ENCODE results near the gene ZNF665.
"Not testable (repeated sequence)": the region's sequence is repeated elsewhere in the genome, so short reads cannot be mapped to it uniquely, and the experiment has no call there.

The ZNF665 gene

DNA sequence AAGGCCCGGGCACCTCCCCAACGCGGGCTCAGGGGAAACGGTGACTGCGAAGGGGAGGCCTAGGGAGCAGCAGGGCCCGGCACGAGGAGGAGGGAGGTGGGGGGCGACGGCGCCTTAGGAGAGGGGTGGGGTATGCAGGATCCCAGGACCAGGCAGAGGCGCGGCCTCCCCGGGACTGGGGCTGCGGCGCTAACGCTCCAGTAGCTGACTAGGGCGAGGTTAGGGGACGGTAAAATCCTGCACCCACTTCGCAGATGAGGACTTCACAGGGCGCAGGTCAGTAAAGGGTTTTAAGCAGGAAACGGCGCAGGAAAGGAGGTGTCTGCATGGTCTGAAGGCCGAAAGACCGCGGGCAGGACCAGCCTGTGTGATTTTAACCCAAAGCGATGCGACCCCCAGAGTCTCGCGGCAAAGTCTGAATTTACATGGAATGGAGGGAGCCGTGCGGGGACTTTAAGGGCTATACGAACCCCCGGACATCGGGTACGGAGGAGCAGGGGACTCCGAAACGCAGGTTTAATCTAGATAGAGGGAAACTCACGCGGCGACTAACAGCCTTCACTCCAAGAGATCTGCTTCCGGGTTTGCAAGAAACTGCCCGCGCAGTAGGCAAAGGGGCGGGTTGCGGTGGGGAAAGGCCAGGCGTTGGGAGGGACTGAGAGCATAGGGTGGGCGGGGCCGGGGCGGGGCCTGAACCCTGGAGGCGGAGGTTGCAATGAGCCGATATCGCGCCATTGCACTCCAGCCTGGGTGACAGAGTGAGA is at the start of gene ZNF665:
ZNF665 (minus strand) TSS at position 588 of the 764 bp plus-strand sequence. CDS start 10,460 bp downstream, outside the sequence.
- DNase-seq (ENCODE audit: low spot score): peak; percentile 79

DNA sequence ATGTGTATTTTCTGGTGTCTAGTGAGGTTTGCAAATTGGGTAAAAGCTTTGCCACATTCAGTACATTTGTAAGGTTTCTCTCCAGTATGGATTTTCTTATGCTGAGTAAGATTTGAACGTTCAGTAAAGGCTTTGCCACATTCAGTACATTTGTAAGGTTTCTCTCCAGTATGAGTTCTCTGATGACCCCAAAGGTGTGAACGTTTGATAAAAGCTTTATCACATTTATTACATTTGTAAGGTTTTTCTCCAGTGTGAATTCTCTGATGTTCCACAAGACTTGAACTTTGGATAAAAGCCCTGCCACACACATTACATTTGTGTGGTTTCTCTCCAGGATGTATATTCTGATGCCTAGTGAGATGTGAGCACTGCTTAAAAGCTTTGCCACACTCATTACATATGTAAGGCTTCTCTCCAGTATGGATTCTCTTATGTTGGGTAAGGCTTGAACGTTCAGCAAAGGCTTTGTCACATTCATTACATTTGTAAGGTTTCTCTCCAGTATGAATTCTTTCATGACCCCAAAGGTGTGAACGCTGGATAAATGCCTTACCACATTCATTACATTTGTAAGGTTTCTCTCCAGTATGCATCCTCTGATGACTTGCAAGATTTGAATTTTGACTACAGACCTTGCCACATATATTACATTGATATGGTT is 44.1 kb upstream of the ZNF665 start:
- DNase-seq (ENCODE audit: low spot score): no peak

DNA sequence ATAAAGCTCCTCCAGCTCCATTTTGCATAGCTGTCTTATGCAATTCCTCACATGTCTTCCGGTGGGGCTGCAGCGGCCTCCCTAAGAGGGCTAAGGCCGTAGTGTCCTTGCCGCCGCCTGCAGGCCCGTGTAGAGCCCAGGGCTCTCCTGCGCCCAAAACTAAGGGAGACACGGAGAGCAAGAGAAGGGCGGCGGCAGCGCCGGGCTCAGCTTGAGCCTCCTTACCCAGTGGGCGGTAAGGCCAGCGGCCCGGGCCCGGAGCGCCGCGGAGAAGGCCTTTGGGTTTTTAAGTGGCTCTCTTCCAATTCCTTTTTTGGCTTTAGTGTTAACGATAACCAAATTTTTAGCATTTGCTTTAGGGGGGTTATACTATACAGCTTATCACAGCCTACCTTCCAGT is 31.4 kb upstream of the ZNF665 start:
- no peak for DNase-seq (ENCODE audit: low spot score)

DNA sequence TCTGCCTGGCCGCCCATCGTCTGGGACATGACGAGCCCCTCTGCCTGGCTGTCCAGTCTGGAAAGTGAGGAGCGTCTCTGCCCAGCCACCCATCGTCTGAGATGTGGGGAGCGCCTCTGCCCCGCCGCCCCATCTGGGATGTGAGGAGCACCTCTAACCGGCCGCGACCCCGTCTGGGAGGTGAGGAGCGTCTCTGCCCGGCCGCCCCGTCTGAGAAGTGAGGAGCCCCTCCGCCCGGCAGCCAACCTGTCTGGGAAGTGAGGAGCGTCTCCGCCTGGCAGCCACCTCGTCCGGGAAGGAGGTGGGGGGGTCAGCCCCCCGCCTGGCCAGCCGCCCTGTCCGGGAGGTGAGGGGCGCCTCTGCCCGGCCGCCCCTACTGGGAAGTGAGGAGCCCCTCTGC is 29.6 kb upstream of the ZNF665 start:
- not testable (repeated sequence) for DNase-seq (ENCODE audit: low spot score)

DNA sequence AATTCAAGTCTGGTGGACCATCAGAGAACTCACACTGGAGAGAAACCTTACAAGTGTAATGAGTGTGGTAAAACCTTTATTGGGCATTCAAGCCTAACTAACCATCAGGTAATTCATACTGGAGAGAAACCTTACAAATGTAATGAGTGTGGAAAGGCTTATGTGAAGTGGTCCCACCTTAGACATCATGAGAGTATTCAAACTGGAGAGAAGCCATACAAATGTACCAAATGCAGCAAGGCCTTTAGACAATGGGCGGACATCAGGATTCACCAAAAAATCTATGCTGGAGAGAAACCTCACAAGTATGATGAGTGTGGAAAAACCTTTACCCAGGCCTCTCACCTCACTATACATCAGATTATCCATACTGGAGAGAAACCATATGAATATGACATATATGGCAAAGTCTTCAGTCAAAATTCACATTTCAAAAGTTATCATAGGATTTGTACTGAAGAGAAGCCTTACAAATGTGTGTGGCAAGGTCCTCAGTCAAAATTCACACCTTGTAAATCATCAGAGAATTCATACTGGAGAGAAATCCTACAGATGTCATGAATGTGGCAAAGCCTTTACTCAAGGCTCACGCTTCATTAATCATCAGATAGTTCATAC is 19.7 kb upstream of the ZNF665 start:
- DNase-seq (ENCODE audit: low spot score): no peak

DNA sequence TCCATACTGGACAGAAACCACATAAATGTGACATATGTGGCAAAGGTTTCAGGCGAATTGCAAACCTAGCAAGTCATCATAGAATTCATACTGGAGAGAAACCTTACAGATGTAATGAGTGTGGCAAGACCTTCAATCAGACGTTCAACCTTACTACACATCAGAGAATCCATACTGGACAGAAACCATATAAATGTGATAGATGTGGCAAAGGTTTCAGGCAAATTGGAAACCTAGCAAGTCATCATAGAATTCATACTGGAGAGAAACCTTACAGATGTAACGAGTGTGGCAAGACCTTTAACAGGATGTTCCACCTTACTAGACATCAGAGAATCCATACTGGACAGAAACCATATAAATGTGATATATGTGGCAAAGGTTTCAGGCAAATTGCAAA is 18.4 kb upstream of the ZNF665 start:
- DNase-seq (ENCODE audit: low spot score): not testable (repeated sequence)

DNA sequence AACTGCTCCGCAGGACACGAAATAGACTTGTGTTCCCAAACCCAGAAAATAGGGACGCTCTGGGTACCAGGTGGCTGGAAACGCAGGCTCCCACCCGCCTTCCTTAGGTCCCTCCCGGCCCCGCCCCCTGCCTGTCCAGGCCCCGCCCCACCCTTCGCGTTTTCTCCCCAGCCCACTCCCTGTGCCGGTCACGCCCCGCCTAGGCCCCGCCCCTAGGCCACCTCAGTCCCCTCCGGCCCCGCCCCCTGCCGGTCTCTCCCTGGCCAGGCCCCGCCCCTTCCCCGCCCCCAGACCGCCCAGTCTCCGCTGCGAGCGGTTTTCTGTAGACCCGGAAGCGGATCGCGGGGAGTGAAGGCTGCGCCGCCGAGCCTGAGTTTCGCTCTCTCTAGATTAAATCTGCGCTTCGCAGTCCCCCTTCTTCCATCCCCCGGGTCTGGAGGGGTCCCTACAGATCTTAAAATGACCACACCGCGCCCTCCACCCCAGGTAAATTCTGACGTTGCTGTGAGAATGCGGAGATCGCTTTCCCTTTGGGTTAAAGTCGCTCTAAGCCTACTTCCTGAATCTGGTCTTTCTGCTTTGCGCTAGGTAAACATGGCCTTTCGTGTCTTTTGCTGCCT is 3.7 kb upstream of the ZNF665 start:
- DNase-seq (ENCODE audit: low spot score): peak; percentile 95

DNA sequence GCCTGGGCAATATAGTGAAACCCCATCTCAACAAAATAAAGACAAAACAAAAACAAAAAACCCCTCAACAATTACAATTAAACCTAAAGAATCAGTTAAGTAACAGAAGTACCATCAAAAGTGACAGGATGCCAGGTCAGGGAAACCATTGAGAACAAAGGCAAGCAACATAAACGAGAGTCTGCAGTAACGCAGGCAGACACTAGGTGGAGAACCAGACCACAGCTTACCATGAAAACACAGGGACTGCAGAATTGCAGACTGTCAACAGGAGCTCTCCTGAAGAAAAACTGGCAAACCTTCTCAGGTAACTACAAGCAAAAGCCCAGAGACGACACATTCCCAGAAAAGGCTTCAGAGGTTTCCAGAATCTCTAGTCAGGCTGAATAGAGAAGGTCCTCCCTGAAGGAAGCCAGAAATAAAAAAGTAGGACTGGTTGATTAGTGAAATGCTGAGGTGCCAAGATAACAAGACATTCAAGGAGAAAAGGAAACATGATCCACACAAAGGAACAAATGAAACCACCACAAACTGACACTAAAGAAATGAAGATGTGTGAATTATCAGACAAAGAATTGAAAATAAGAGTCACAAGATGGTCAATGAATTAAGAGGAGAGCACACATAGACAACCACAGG is 2.2 kb upstream of the ZNF665 start:
- DNase-seq (ENCODE audit: low spot score): peak; percentile 83

DNA sequence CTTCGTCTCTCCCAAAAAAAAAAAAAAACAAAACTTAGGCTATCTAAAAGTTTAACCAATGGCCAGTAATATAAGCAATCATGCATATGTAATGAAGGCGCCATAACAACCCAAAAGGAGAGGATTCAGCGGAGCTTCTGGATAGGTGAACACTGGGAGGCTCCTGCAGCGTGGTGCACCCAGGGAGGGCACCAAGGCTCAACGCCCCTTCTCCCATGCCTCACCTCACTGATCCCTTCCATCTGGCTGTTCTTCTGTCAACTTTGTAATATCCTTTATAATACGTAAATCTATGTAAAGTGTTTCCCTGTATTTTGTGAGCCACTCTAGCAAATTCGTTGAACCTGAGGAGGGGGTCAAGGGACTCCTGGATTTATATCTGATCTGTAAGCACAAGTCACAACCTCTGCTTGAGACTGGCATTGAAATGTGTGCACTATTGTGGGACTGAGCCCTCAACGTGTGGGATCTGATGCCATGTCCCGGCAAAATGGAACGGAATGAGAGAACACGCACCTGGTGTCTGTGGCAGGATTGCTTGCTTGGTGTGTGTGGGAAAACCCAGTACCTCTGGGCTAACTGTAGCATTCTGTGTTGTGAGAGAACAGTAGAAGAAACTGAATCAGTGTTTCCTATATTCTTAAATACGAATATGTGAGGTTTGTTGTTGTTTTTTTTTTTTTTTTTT is 521 bp upstream of the ZNF665 start:
- no peak for DNase-seq (ENCODE audit: low spot score)

DNA sequence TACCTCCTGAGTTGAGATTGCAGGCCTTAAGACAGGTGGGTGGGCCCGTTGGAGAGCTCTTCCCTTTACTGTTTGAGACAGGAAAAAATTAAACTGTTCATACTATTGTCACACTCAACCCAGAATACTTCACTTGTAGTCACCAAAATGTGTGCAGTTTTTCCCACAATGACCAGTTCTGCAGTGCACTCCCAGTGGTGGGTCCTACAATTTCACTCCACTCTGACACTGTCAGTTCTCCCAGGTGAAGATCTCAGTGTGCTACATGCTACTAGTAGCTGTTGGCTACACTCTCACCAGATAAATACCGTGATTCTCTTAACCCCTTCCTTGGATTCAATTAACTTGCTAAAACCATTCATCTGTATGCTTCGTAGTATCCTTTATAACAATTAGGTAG is 2.9 kb downstream of the ZNF665 start:
- no peak for DNase-seq (ENCODE audit: low spot score)

DNA sequence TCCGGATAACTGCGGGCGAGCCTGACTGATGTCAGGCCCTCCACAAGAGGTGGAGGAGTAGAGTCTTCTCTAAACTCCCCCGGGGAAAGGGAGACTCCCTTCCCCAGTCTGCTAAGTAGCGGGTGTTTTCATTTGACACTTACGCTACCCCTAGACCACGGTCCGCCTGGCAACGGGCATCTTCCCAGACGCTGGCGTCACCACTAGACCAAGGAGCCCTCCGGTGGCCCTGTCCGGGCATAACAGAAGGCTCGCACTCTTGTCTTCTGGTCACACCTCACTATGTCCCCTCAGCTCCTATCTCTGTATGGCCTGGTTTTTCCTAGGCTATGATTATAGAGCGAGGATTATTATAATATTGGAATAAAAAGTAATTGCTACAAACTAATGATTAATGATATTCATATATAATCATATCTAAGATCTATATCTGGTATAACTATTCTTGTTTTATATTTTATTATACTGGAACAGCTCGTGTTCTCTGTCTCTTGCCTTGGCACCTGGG is 3.4 kb downstream of the ZNF665 start:
- DNase-seq (ENCODE audit: low spot score): not testable (repeated sequence)

DNA sequence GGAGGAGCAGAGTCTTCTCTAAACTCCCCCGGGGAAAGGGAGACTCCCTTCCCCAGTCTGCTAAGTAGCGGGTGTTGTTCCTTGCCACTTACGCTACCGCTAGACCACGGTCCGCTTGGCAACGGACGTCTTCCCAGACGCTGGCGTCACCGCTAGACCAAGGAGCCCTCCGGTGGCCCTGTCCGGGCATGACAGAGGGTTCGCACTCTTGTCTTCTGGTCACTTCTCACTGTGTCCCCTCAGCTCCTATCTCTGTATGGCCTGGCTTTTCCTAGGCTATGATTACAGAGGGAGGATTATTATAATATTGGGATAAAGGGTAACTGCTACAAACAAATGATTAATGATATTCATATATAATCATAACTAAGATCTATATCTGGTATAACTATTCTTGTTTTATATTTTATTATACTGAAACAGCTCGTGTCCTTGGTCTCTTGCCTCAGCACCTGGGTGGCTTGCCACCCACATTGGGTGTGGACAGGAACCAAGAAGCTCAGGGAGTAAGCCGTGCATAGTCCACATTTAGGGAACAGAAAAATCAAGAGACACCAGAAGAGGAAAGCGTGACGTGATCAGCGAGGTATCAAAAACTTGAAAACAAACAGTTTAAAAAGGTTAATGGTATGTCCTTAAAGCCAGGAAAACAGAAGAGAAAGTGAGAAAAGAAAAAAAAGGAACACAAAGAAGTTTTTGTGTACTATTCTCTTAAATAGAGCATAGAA is 7.8 kb downstream of the ZNF665 start:
- not testable (repeated sequence) for DNase-seq (ENCODE audit: low spot score)

DNA sequence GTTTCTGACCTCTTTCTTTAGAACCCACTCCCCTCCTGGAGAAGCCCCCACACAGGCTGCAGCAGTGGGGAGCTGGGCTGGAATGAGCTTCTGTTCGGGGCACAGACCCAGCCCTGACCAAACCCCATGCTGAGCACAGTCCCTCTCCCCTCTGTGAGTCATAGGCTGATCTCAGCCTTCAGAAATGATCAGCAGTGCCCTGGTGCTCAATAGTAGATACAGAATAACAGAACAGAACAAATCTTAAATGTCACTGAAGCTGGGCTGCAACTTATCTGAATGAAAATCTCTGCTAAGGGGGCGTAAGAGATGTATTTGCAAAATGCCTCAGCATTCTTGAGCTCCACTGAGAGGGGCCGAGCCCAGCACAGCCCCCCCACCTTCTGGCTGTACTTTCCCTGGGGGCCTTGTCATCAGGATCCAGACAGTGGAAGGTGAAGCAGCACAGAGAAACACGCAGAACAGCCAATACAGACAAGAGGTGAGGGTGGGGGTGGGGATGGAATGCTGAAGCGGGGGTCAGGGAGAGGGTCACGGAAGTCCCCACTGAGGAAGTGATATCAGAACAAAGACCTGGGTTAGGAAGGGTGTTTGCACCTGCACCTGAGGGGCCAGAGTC is 9.9 kb downstream of the ZNF665 start:
- no peak for DNase-seq (ENCODE audit: low spot score)

DNA sequence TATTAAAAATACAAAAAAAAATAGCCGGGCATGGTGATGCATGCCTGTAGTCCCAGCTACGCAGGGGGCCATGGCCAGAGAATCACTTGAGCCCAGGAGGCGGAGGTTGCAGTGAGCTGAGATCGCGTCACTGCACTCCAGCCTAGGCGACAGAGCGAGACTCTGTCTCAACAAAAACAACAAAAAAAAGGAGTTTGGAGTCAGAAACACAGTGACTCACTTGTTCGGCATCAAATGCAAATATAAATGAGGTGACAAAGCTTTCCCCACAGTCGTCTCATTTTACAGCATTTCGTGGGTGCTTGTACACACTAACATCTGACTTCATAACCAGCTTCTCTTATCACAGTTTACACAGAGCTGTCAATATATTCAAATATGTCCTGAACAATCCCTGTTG is 11.0 kb downstream of the ZNF665 start:
- DNase-seq (ENCODE audit: low spot score): no peak

DNA sequence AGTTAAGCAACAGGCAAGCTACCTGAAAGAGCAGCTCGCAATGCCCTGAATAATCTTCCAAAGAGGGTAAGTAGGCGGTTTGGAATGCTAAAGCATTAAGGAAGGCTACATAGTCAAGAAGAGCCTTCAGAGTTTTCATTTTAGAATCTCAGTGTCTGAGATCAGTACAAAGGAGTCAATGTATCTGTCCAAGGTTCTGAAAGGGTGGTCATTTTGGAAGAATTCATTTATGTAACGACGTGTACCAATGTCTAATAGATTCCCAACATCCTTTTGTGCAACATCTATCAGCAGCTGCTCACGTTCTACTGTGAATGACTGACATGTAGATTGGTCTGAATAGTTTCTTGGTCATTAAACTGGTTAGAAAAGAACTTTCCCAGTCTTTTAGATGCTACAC is 15.2 kb downstream of the ZNF665 start:
- DNase-seq (ENCODE audit: low spot score): no peak

DNA sequence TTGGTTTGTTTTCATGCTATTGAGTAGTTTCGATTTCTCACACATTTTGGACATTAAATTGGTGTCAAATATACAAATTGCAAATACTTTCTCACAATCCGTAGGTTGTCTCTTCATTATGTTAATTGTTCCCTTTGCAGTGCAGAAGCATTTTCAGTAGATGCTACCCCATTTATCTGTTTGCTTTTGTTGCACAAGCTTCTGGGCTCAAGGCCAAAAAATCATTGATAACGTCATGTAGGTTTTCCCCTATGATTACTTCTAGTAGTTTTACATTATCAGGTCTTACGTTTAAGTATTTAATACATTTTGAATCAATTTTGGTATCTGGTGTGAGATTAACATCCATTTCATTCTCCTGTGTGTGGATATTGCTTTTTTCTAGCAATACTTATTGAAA is 20.3 kb downstream of the ZNF665 start:
- no peak for DNase-seq (ENCODE audit: low spot score)

DNA sequence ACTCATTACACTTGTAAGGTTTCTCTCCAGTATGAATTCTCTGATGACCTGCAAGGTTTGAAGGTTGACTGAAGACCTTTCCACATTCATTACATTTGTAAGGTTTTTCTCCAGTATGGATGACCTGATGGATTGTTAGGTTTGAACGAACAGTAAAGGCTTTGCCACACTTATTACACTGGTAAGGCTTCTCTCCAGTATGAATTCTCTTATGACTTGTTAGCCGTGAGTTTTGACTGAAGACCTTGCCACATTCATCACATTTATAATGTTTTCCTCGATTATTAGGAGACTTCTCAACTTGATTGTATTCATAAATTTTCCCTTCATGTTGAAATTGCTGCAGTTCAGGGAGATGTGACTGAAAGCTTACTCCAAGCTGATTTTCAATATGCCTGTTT is 27.5 kb downstream of the ZNF665 start:
- DNase-seq (ENCODE audit: low spot score): no peak

DNA sequence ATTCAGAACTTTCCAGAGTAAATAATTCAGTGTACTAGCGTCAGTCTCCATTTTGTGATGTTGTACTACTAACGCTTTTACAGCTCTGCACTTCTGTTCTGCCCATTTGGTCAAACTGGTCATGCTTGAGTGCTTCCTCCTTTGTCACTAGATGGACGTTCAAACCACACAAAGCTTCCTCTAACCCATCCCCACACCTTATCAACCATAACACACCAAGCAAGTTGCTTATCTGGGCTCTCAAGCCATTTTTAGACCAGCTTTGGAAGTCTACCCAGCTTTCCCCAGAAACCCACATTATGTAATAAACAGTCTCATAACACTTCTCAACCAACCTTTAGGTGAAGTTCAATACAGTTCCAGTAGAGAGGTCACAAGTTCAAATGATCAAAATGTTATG is 32.0 kb downstream of the ZNF665 start:
- no peak for DNase-seq (ENCODE audit: low spot score)

DNA sequence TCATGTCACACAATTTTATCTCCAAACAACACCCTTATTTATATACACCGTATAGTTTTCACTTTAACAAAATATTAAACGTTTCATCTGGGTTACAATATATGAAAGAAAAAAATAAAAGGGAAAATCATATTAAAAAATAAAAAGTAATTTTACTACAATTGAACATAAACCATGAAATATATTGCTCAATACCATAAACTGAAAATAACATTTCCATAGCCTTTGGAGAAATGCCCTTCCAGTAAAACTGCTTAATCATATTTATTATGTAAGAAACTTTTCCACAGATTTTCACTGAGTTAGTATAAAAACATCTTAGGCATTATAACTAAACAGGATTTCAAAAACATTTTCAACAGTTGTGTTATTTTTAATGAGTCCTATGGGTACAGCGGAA is 32.8 kb downstream of the ZNF665 start:
- DNase-seq (ENCODE audit: low spot score): no peak

DNA sequence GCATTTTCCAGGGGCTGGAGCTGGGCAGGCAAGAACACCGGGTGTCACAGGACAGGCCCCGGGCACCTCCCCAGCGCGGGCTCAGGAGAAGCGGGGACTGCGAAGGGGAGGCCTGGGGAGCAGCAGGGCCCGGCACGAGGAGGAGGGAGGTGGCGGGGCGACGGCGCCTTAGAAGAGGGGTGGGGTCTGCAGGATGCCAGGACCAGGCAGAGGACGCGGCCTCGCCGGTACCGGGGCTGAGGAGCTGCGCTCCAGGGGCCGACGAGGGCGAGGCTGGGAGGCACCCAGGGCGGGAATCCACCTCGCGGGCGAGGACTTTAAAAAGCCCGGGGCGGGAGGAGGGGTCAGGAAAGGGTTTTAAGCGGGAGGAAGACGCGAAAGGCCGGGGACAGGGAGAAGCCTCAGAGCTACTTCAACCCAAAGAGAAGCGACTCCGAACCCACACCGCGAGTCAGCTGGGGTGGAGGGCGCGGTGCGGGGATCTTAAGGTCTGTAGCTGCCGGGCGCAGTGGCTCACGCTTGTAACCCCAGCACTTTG is 35.0 kb downstream of the ZNF665 start:
- DNase-seq (ENCODE audit: low spot score): peak; percentile 3
